ENCODE data around the gene TACO1. TPM values are rescaled to one million over a fixed set of nuclear protein-coding genes. Genes with fewer than 3 reads are reported as not detected.

Gene TACO1
- total RNA-seq, 1 donor from 2014 or later: 24.4 TPM

- H3K4me1 Mint-ChIP-seq (ENCODE audit: unreplicated experiment): peaks cover 10% of the 10 kb centered on the region
- peaks cover 16% of the 10 kb centered on the region for H3K36me3 Mint-ChIP-seq
- H3K27me3 Mint-ChIP-seq: no peaks in the 10 kb centered on the region
- H3K27ac Mint-ChIP-seq: no peak overlapping the region
- TF ChIP-seq CTCF (conservative IDR thresholded peaks at IDR 0.05): no peak
- no peaks in the 10 kb centered on the region for H3K9me3 Mint-ChIP-seq
- no peak overlapping the region for H3K4me3 Mint-ChIP-seq
- DNase-seq (ENCODE audit: extremely low spot score, unreplicated experiment): no peak
Observed at GRCh38 chr17:63635290-63635689, 34.6 kb downstream of the TACO1 start.

GRCh38 chr17:63635787-63636186 is 35.1 kb downstream of the TACO1 start:
- Mint-ChIP-seq H3K36me3 (peaks cover 16% of the 10 kb centered on the region), H3K4me1 (ENCODE audit: unreplicated experiment) (peaks cover 10% of the 10 kb centered on the region), H3K27me3 (no peaks in the 10 kb centered on the region), H3K9me3 (no peaks in the 10 kb centered on the region), H3K4me3 (no peak overlapping the region), H3K27ac (no peak overlapping the region)
- no peak for DNase-seq (ENCODE audit: extremely low spot score, unreplicated experiment)
- TF ChIP-seq CTCF (conservative IDR thresholded peaks at IDR 0.05): no peak

- no peak overlapping the region for H3K4me3 Mint-ChIP-seq
- DNase-seq (ENCODE audit: extremely low spot score, unreplicated experiment): no peak
- H3K4me1 Mint-ChIP-seq (ENCODE audit: unreplicated experiment): peaks cover 3% of the 10 kb centered on the region
- no peak for TF ChIP-seq CTCF (conservative IDR thresholded peaks at IDR 0.05)
- no peak overlapping the region for H3K27ac Mint-ChIP-seq
- H3K27me3 Mint-ChIP-seq: no peaks in the 10 kb centered on the region
- H3K9me3 Mint-ChIP-seq: no peaks in the 10 kb centered on the region
- H3K36me3 Mint-ChIP-seq: peaks cover 19% of the 10 kb centered on the region
Observed at GRCh38 chr17:63639125-63639524, 38.4 kb downstream of the TACO1 start.

- no peaks in the 10 kb centered on the region for H3K4me1 Mint-ChIP-seq (ENCODE audit: unreplicated experiment)
- H3K9me3 Mint-ChIP-seq: no peaks in the 10 kb centered on the region
- no peak for TF ChIP-seq CTCF (conservative IDR thresholded peaks at IDR 0.05)
- H3K27me3 Mint-ChIP-seq: no peaks in the 10 kb centered on the region
- H3K36me3 Mint-ChIP-seq: peaks cover 19% of the 10 kb centered on the region
- no peak overlapping the region for H3K27ac Mint-ChIP-seq
- DNase-seq (ENCODE audit: extremely low spot score, unreplicated experiment): no peak
- no peak overlapping the region for H3K4me3 Mint-ChIP-seq
Observed at GRCh38 chr17:63640038-63640437, 39.3 kb downstream of the TACO1 start.

- H3K27me3 Mint-ChIP-seq: no peaks in the 10 kb centered on the region
- no peak overlapping the region for H3K27ac Mint-ChIP-seq
- no peak overlapping the region for H3K4me3 Mint-ChIP-seq
- TF ChIP-seq CTCF (conservative IDR thresholded peaks at IDR 0.05): no peak
- H3K36me3 Mint-ChIP-seq: peaks cover 13% of the 10 kb centered on the region
- no peak for DNase-seq (ENCODE audit: extremely low spot score, unreplicated experiment)
- H3K9me3 Mint-ChIP-seq: no peaks in the 10 kb centered on the region
- no peaks in the 10 kb centered on the region for H3K4me1 Mint-ChIP-seq (ENCODE audit: unreplicated experiment)
Observed at GRCh38 chr17:63641692-63642448, 41.2 kb downstream of the TACO1 start.

Measured in type B pancreatic cell (in vitro differentiated cells).